DND-41 (cell line): ENCODE data around the gene OASL.

ENCODE experiments used
- EZH2 ChIP-seq: IDR thresholded peaks from 3 replicates; pipeline ENCODE4 v1.6.1; 2012; ENCODE audit warnings: borderline replicate concordance, low read depth, mild to moderate bottlenecking, moderate library complexity, low read length, inconsistent platforms; ENCODE audit not compliant: severe bottlenecking
- TF ChIP-seq, protein P1 (sequence below): IDR thresholded peaks from 2 replicates; pipeline ENCODE4 v1.5.1; 2012; ENCODE audit warnings: borderline replicate concordance, low read length, moderate library complexity, mild to moderate bottlenecking; ENCODE audit not compliant: poor library complexity, severe bottlenecking; ENCODE audit errors: extremely low read depth

DNA sequence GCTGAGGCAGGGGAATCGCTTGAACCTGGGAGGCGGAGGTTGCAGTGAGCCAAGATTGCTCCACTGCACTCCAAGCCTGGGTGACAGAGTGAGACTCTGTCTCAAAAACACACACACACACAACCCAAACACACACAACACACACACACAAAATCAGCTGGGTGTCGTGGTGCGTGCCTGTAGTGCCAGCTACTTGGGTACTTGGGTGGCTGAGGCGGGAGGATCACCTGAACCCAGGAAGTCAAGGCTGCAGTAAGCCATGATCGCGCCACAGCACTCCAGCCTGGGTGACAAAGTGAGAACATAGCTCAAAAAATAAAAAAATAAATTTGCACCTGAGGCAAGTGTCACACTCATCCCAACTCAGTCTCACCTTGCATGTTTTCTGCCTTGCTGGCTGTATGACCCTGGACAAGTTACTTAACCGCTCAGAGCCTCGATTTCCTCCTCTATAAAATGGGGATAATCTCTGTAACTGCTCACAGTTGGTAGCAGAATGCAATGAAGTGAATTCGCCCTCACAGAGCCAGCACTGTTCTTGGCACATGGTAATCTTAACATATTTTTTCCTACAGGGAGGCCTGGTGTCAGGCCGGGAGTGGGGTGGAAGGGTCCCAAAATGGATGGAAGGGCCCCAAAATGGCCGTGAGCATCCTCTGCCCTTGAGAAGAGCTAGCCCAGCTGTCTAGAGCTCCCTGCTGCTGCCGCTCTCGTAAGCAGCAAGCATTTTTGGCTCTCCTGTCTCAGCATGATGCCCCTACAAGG, 61.3 kb downstream of the OASL start:
- TF ChIP-seq, protein P1, sequence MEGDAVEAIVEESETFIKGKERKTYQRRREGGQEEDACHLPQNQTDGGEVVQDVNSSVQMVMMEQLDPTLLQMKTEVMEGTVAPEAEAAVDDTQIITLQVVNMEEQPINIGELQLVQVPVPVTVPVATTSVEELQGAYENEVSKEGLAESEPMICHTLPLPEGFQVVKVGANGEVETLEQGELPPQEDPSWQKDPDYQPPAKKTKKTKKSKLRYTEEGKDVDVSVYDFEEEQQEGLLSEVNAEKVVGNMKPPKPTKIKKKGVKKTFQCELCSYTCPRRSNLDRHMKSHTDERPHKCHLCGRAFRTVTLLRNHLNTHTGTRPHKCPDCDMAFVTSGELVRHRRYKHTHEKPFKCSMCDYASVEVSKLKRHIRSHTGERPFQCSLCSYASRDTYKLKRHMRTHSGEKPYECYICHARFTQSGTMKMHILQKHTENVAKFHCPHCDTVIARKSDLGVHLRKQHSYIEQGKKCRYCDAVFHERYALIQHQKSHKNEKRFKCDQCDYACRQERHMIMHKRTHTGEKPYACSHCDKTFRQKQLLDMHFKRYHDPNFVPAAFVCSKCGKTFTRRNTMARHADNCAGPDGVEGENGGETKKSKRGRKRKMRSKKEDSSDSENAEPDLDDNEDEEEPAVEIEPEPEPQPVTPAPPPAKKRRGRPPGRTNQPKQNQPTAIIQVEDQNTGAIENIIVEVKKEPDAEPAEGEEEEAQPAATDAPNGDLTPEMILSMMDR: no peak
- TF ChIP-seq EZH2: no peak
